OCI-LY3 (cell line): ENCODE data around the gene BRMS1.
"Not testable (repeated sequence)": the region's sequence is repeated elsewhere in the genome, so short reads cannot be mapped to it uniquely, and the experiment has no call there.

Experiments used
- H2AFZ ChIP-seq: fragments of 200-600, 300-600 bp; shearing (Covaris generic); 2 replicates; pipeline ENCODE4 v1.6.0; 2014; ENCODE audit warnings: antibody characterized with exemption, low read depth, low read length
- H3K27ac ChIP-seq: fragments of 200-600, 300-600 bp; sonication (generic); 2 replicates; pipeline ENCODE4 v1.5.1; 2014; ENCODE audit warnings: mild to moderate bottlenecking, low read length, moderate library complexity, mixed read lengths
- H3K27me3 ChIP-seq: fragments of 200-600, 300-600 bp; sonication (generic); 2 replicates; pipeline ENCODE4 v1.6.1; 2014; ENCODE audit warnings: low read depth, low read length, mixed read lengths
- H3K36me3 ChIP-seq: fragments of 200-600, 300-600 bp; sonication (generic); replicated peaks from 2 replicates; pipeline ENCODE3; 2014; ENCODE audit warnings: low read depth, low read length, mixed read lengths
- H3K4me1 ChIP-seq: fragments of 300-600, 200-600 bp; sonication (generic); 2 replicates; pipeline ENCODE4 v1.6.1; 2014; ENCODE audit warnings: low read length, mixed read lengths
- H3K4me2 ChIP-seq: fragments of 200-600, 300-600 bp; sonication (generic); 2 replicates; pipeline ENCODE4 v1.6.1; 2014; ENCODE audit warnings: low read length, mixed read lengths
- H3K4me3 ChIP-seq: fragments of 300-600, 200-600 bp; sonication (generic); 2 replicates; pipeline ENCODE4 v1.5.1; 2014; ENCODE audit warnings: antibody characterized with exemption, mild to moderate bottlenecking, low read length, moderate library complexity
- H3K79me2 ChIP-seq: fragments of 300-600, 200-600 bp; shearing (Covaris generic); 2 replicates; pipeline ENCODE4 v1.6.1; 2014; ENCODE audit warnings: mild to moderate bottlenecking, low read length, mixed read lengths
- H3K9ac ChIP-seq: fragments of 300-600, 200-600 bp; shearing (Covaris generic); 2 replicates; pipeline ENCODE4 v1.6.0; 2014; ENCODE audit warnings: mild to moderate bottlenecking, low read length, moderate library complexity
- H3K9me3 ChIP-seq: fragments of 200-600, 300-600 bp; shearing (Covaris generic); 2 replicates; pipeline ENCODE4 v1.6.1; 2014; ENCODE audit warnings: low read length, mixed read lengths; ENCODE audit not compliant: insufficient read depth
- H4K20me1 ChIP-seq: fragments of 200-600, 300-600 bp; sonication (generic); 2 replicates; pipeline ENCODE4 v1.6.1; 2016; ENCODE audit warnings: low read length, mixed read lengths; ENCODE audit not compliant: insufficient read depth
- EZH2phosphoT487 ChIP-seq: fragments of 200-600 bp; shearing (Covaris generic); IDR thresholded peaks from 2 replicates; pipeline ENCODE4 v1.6.1; 2018; ENCODE audit warnings: antibody characterized with exemption, mixed run types, low read depth
- TF ChIP-seq, protein P1 (sequence below): fragments of 200-600, 300-600 bp; sonication (generic); IDR thresholded peaks from 2 replicates; pipeline ENCODE4 v1.5.1; 2014; ENCODE audit warnings: antibody characterized with exemption, low read length, low read depth

Gene BRMS1

GRCh38 chr11:66312549-66313320 is 32.2 kb downstream of the BRMS1 start:
- Histone ChIP-seq H4K20me1 (no peaks in the 10 kb centered on the region), H3K4me3 (peak overlapping the region; percentile 69), H3K27ac (no peak overlapping the region), H3K9ac (no peak overlapping the region), H3K4me1 (peaks cover 8% of the 10 kb centered on the region), H3K27me3 (no peaks in the 10 kb centered on the region; the same call in 1 of the 2 replicates), H2AFZ (peak overlapping the region; percentile 66; the same call in 1 of the 2 replicates), H3K79me2 (no peaks in the 10 kb centered on the region), H3K9me3 (no peaks in the 10 kb centered on the region), H3K4me2 (peak overlapping the region; percentile 59), H3K36me3 (no peaks in the 10 kb centered on the region)
- no peak for TF ChIP-seq EZH2phosphoT487
- TF ChIP-seq, protein P1, sequence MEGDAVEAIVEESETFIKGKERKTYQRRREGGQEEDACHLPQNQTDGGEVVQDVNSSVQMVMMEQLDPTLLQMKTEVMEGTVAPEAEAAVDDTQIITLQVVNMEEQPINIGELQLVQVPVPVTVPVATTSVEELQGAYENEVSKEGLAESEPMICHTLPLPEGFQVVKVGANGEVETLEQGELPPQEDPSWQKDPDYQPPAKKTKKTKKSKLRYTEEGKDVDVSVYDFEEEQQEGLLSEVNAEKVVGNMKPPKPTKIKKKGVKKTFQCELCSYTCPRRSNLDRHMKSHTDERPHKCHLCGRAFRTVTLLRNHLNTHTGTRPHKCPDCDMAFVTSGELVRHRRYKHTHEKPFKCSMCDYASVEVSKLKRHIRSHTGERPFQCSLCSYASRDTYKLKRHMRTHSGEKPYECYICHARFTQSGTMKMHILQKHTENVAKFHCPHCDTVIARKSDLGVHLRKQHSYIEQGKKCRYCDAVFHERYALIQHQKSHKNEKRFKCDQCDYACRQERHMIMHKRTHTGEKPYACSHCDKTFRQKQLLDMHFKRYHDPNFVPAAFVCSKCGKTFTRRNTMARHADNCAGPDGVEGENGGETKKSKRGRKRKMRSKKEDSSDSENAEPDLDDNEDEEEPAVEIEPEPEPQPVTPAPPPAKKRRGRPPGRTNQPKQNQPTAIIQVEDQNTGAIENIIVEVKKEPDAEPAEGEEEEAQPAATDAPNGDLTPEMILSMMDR: no peak

DNA sequence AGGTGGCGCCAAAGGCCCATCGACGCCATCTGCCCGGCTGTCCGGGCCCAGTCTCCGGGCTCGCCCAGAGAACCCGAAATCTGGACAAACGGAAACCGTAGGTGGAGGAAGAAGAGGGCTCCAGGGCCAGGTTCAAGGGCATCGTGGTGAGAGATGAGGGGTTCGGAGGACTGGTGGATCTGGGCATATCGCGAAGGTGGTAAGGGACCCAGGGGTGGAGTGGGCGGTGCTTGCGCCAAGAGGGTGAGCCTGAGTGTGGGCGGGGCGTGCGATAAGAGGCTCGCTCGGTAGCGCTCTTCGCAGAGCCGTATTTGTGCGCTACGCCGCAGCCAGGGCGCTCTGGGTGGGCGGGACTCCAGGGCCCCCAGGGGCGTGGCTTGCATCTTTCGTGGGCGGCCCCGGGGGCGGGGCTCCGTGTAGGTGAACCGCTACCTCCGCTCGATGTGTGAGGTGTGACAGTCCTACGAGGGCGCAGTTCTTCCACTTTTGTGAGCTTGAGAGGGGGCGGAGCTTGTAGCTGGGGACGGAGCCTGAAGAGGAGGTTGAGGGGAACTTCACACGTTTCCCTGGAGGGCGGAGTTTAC is 32.8 kb downstream of the BRMS1 start:
- Histone ChIP-seq H3K9me3 (no peaks in the 10 kb centered on the region), H3K4me2 (peak overlapping the region; percentile 59), H3K4me3 (peak overlapping the region; percentile 69), H3K4me1 (peaks cover under 1% of the 10 kb centered on the region), H3K79me2 (no peaks in the 10 kb centered on the region), H4K20me1 (no peaks in the 10 kb centered on the region), H3K9ac (no peak overlapping the region), H3K27me3 (peaks cover 3% of the 10 kb centered on the region; the same call in 1 of the 2 replicates), H2AFZ (peak overlapping the region; percentile 66; the same call in 1 of the 2 replicates), H3K36me3 (no peaks in the 10 kb centered on the region), H3K27ac (no peak overlapping the region)
- TF ChIP-seq, protein P1: peak; percentile 37; the same call in 1 of the 2 replicates
- no peak for TF ChIP-seq EZH2phosphoT487

GRCh38 chr11:66311470-66311964 is 33.4 kb downstream of the BRMS1 start:
- no peak overlapping the region for H2AFZ ChIP-seq
- no peaks in the 10 kb centered on the region for H3K9me3 ChIP-seq
- no peak overlapping the region for H3K9ac ChIP-seq
- TF ChIP-seq EZH2phosphoT487: no peak
- TF ChIP-seq, protein P1: no peak; the same call in 1 of the 2 replicates
- H3K4me2 ChIP-seq: no peak overlapping the region
- H3K36me3 ChIP-seq: no peaks in the 10 kb centered on the region
- H3K79me2 ChIP-seq: no peaks in the 10 kb centered on the region
- no peak overlapping the region for H3K27ac ChIP-seq
- H3K4me3 ChIP-seq: peak overlapping the region; percentile 69; the same call in 1 of the 2 replicates
- no peaks in the 10 kb centered on the region for H4K20me1 ChIP-seq
- peaks cover 3% of the 10 kb centered on the region; the same call in 1 of the 2 replicates for H3K27me3 ChIP-seq
- no peaks in the 10 kb centered on the region for H3K4me1 ChIP-seq

GRCh38 chr11:66310803-66311440 is 34.0 kb downstream of the BRMS1 start:
- not testable (repeated sequence) for H3K4me2 ChIP-seq, H3K27ac ChIP-seq, H3K9ac ChIP-seq, H3K4me3 ChIP-seq, H4K20me1 ChIP-seq, H3K36me3 ChIP-seq, H3K79me2 ChIP-seq, H2AFZ ChIP-seq, H3K4me1 ChIP-seq, H3K9me3 ChIP-seq, H3K27me3 ChIP-seq
